NK-92 treated with Interleukin-12 subunit alpha and Interleukin-12 subunit beta, amount 100 ng/mL, for 24 hours (cell line): ENCODE results near the gene SLC25A25.

Source experiments
- DNase-seq: peaks from one replicate; lab custom pipeline; 2025; lab: John Stamatoyannopoulos, UW

SLC25A25 gene

DNA sequence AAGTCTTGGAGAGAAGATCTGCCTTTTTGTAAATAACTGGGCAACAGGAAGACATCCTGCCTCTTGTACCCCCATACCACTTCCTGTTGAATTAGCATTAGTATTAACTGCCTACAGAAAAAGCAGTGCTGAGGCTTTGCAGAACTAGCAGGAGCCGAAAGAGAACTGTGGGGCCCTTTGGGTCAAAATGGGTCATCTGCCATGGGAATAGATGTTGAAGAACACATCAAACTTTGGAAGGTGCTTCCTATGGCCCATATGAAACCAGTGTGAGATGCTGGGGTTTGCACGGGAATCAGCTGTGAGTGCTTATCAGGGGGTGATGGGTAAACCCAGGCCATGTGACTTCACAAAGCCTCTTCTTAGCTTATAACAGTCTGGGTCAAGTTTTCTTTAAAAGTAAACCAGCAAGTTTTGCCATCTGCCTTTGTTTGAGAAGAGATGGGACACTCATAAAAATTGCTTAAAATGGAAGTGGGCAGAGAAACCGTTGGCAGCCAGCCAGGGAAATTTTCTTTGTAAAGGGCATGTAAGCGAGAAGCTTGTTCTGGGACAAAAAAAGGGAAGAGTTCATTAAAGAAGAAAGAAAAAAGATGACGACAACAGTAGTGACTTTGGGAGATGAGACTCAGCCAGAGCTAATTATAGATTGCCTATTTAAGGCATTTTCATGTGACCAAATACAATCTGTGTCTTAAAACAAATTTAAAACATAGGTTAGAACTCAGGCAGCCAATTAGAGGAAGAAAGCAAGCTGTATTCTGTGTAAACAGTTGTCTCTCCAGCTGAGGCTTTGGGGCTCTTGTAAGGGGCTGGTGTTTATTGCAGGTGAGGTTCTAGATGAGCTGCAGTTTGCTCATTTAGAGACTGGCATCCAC, 4.4 kb downstream of the SLC25A25 start:
- no peak for DNase-seq

GRCh38 chr9:128073253-128073886, 5.3 kb downstream of the SLC25A25 start:
- no peak for DNase-seq

GRCh38 chr9:128077847-128078503, 9.9 kb downstream of the SLC25A25 start:
- no peak for DNase-seq

- no peak for DNase-seq
Measured at GRCh38 chr9:128078504-128079434, 10.7 kb downstream of the SLC25A25 start.

GRCh38 chr9:128080206-128080605, 12.2 kb downstream of the SLC25A25 start:
- no peak for DNase-seq

GRCh38 chr9:128081056-128081455, 13.0 kb downstream of the SLC25A25 start:
- no peak for DNase-seq

DNA sequence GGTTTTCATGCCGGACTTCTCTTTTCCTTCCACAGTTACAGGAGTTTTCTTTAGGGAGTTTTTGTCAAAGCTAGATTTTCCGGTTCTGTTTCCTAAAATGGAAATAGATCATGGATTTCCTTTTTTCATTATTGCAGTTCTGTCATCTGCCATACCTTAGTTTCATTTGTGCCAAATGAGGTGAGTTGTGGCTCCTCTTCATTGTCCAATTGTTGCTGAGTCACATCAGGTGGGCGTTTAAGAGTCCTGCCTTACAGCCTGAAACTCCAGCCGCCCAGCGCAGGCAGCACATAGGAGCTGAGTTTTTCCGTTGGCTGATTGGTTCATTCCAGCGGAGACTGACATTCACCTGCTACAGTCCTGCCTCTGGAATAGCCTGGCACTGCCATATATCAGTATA, 14.1 kb downstream of the SLC25A25 start:
- DNase-seq, result no peak

GRCh38 chr9:128084746-128085145, 16.7 kb downstream of the SLC25A25 start:
- DNase-seq, result no peak

- no peak for DNase-seq
Measured at GRCh38 chr9:128085943-128086342, 17.9 kb downstream of the SLC25A25 start.

GRCh38 chr9:128087262-128087661, 19.2 kb downstream of the SLC25A25 start:
- DNase-seq, result no peak

DNA sequence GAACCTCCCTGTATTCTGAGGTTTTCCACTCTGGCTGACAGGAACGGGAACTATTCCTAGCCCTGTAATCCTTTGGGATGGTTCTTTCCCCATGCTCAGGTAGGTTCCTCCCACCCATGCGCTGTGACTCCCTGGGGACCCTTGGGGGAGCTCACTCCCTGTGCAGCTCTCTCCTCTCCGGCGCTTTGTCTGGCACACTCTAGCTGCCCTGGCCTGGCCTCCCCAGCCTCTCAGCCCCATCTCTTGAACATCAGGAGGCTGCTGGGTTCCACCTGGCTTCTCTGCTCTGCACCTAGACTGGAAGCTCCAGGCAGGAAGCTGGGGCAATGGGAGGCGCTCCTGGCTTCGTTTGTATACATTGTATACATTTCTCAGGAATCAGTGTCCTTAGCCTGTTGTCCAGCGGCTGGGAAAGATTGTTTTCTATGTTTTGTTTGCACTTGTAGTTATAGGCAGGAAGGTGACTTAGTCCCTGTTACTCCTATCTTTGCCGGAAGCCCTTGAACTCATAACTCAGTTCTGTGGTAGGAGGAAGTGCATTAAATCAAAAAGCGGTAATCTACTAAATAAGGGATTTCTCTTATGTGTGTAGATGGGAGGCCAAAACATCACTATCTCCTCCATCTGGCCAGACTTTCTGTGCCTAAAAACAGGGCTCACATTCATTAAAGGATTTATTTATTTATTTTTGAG, 20.4 kb downstream of the SLC25A25 start:
- no peak for DNase-seq

- DNase-seq, result no peak
Measured at GRCh38 chr9:128089299-128089698, 21.3 kb downstream of the SLC25A25 start.

GRCh38 chr9:128091144-128091543, 23.1 kb downstream of the SLC25A25 start:
- DNase-seq, result no peak

DNA sequence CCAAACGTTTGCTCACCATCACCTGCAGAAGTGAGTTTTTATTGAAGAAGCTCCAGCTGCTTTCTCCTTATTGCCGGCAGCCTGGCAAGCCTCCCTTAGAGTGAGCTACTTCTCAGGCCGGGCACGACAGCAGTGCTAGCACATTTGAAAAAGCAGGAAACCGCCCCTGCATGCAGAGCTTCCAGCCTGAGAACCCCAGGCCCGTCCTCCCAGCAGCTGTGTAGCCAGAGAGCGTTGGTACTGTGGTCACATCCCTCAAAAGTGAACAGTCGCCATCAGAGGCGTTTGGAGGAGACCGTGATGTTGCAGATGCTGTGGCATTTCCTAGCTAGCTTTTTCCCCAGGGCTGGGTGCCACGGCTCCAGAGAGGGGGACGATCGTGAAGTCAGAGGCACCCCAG, 23.5 kb downstream of the SLC25A25 start:
- DNase-seq, result no peak

DNA sequence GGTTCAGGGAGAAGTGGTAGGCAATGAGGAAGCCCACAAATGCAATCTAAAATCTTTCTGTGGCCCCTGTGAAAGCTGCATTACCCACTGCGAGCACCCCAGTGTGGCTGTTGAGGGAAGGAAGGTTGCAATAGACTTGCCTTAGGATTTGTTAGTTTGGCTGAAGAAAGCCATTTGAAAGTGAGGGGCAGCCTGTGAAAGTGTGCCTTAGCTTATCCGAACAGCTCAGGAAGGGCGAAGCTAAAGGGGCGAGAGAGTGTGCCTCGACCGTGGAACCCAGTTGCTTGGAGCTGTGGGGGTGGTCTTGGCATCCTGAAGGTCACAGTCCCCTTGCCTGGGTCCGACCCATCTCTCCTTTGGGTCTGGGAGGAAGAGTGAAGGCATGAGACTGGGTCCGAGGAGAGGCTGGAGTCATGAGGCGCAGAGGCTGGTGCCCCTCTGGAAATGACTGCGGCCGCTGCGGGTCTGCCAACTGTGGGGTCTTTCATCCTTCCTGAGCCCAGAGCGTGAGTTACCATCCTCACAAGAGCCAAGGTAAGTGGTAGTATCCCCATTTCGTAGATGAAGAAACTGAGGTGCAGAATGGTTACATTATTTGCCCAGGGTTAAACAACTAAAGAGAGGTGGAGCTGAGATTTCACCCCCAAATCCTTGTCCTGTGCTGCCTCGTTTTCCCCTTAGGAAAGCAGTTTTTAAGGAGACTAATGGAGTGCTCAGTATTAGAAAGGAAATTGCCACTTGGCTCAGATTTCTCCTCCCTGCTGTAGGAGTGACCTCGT, 24.4 kb downstream of the SLC25A25 start:
- DNase-seq, result no peak

- DNase-seq, result no peak
Measured at GRCh38 chr9:128093011-128093410, 25.0 kb downstream of the SLC25A25 start.

DNA sequence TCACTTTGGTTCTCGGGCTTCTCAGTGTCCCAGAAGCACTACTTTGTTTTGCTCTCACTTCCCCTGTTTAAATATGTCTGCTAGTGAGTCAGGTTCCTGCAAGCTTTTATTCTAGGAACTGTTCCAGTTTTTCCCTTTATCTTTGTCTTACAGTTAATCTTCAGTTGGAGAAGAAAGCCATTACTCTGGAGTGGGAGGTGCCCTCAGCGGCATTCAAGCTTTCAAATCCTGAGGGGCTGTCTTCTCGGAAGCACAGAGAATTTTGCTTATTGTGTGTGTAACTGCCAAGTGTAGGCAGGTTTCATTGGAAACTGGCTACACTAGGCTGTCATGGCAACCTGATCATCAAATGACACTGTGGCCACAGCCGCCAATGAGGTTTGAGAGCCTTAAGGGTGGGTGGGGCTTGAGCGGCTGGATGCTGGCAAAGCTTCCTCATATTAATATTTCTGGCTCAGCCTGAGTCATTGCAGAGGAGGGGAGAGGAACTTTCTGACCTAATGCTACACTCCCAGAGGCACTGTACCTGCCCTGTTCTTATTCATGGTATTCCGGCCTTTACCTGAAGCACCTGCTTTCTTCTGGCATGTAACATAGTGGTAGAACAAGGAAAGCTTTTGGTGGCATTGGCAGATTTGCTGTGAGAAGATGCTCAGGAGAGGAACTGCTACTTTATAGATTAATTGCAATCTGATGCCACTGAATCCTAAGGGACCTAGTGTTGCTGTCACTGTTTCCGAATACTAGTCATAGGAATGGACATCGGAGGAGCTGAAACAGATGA, 26.3 kb downstream of the SLC25A25 start:
- DNase-seq, result no peak

DNA sequence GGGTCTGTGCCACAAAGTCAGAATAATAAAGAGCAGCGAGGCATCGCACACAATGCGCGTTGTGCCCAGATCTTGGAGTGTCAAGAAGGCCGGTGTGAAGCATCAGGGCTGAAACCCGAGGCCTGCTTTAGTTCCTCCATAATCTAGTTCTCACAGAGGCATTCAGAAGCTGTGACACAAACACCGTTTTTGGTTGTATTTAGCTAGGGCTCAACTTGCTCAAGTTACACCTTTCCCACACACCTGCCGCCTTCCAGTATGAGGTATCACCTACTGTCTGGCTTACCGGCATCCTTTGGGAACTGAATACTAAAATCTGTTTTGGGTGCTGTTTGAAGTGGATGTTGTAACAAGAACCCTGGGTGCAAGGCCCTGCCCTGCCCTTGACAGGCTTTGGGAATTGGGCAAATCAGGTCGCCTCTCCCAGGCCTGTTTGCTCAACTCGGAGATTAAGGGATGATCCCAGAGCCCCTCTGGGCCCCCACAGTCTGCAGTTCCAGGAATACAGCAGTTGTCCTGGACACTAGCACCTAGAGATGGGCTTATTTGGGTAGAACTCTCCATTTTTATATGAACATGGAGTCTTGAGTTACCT, 27.0 kb downstream of the SLC25A25 start:
- DNase-seq, result no peak
